ENCODE measurements around the gene ANKRD11.

ANKRD11 gene

GRCh38 chr16:89507214-89507833 lies 17.0 kb upstream of the ANKRD11 start:
- DNase-seq (ENCODE audit: low read depth in 2 of 2) = no peak

DNA sequence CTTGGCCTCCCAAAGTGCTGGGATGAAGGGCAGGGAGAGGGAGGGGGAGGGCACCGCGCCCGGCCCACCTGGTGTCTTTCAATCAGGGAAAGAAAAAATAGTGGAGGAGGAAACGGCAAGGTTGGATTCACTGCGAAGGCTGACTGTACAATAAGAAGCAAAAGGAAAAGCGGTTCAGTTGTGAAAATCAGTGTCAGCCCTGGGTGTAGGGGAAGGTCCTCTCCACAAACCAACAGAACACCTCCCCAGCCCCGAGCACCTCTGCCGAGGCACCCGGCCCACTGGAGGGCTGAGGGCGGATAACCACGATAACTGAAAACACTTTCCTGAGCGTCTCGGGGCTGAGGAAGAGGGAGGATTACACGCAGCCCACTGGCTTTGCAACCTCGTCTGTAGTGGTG lies 16.4 kb upstream of the ANKRD11 start:
- DNase-seq (ENCODE audit: low read depth in 2 of 2) = peak in 1 of 2 donors; percentile 12

DNA sequence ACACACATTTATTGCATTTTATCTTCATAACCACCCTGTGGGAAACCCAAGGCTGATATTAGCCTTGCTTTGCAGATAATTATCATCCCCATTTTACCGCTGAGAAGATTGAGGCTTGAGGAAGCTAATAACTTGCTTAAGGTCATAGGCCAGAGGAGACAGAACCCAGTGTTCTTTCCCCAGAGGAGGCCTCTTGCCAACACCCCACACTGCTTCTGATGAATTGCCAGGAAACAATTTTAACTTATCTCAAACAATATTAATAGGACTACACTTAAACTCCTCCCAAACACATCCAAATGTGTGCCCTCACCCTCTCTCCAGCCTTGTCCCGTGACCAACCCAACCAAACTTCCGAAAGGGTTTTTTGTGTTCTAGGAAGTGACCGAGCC lies 15.7 kb upstream of the ANKRD11 start:
- DNase-seq (ENCODE audit: low read depth in 2 of 2) = no peak

DNA sequence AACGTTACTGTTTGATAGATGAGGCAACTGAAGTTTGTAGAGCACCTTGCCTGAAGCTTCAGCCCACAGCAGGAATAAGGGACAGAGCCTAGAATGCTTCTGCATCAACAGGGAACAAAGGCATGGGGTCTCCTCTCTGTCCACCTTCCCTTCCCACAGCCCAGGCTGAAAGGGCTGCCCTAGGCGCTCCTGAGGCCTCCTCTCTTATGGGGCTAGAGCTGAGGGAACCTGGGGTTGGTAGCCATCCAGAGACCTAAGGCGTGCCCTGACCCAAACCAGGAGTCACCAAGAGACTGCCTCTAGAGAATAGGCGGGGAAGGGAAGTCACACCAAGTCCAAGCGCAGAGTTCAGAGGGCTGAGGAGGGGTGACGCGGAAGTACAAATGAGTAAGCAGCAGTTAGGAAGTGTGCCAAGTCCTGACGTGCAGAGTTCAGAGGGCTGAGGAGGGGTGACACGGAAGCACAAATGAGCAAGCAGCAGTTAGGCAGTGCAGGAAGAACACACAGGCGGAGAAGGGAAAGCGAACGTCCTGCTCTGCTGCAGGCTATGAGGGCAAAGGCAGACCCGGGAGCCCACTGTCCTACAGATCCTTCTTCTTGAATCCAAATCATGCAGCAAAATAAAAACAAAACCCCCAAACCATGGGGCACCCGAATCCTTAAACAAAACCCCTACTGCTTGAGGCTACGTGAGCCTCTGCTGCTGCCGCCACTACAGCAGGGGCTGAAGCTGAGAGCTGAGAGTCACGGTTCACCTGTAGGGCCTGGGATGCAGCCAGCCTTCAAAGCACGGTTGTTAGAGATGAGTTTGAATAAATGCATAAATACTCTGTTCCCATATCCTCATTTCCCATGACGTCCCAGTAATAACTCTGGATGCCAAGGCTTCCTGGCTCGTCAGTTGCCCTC lies 15.1 kb upstream of the ANKRD11 start:
- peak; percentile 78 to 79 for DNase-seq (ENCODE audit: low read depth in 2 of 2)

DNA sequence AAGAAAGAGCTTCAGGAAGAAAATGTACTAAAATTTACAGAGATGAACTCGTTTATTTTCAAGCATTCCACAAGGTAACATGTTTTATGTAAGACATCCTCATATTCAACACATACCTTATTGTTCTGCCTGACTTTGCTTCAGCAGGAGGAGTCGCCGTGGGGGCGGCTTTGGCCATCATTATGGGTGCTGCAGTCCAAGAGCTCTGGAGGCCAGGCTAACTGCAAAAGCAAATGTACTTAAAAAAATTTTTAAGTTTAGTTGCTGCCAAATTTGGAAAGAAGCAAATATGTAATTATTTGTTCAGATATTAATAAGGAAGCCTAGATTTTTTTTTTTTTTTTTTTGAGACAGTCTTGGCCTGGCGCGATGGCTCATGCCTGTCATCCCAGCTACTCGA lies 13.7 kb upstream of the ANKRD11 start:
- DNase-seq (ENCODE audit: low read depth in 2 of 2) = no peak

DNA sequence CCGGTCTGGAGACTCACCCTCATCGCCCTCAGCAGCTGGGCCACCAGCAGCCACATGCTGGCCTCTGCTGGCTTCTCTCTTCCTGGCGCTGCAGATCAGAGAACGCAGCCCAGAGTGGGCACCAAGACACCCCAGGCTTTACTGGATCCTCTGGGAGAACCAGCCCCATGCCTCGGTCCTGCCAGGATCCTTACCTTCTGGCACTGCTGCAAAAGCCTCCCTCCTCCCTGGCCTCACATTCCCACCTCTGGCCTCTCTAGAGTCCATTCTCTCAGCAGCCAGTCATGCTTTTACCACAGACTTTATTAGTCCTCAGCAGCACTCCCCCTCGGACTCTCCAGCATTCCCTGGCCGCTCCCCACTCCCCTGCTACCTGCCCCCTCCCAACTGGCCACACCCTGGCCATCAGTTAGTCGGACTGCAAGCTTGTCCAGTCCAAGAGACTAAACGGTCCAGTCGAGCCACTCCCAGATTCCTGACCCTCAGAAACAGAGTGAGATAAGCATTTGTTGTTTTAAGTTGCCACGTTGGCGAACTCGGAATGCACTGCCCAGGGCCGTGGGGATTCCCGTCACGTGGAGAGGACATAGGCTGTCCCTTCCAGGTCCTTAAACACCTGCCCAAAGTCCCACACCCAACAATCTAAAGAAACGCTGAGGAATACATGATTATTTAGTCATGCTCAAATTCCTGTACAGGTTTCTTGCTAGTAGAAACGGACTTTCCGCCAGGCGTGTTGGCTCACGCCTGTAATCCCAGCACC lies 11.9 kb upstream of the ANKRD11 start:
- no peak for DNase-seq (ENCODE audit: low read depth in 2 of 2)

- DNase-seq (ENCODE audit: low read depth in 2 of 2) = no peak
Observed at GRCh38 chr16:89499767-89500166, 9.4 kb upstream of the ANKRD11 start.

- DNase-seq (ENCODE audit: low read depth in 2 of 2) = no peak
Observed at GRCh38 chr16:89498839-89499238, 8.5 kb upstream of the ANKRD11 start.

- DNase-seq (ENCODE audit: low read depth in 2 of 2) = no peak
Observed at GRCh38 chr16:89495121-89495520, 4.8 kb upstream of the ANKRD11 start.

- DNase-seq (ENCODE audit: low read depth in 2 of 2) = no peak
Observed at GRCh38 chr16:89493776-89494175, 3.4 kb upstream of the ANKRD11 start.

DNA sequence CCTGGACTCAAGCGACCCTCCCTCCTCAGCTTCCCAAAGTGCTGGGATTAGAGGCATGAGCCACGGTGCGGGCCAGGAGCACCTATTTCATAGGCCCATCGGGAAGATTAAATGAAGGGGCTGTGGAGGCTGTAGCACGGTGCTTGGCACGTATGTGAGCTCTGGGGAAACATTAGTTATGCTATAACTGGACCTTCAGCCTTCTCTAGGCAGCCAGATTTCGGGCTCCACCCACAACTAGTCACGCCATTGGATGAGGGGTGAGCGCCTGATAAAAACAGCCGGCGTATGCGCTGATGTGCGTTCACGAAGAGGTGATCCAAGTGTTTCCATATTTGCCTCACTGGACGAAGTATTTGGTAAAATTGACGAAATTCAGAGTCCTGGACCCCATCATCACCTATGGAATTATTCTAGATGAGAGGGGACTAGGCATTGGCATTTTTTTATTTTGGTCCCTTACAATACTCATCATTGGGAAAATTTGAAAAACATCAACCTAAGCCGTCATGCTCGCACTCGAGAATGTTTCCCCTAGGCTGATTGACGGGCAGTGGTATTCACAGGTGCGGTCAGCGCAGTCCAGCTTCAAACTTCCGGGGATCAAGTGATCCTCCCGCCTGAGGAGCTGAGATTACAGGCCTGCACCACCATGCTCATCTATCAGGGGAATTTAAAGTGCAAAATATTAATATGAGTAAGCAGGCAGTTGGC lies 1.8 kb upstream of the ANKRD11 start:
- no peak for DNase-seq (ENCODE audit: low read depth in 2 of 2)

DNA sequence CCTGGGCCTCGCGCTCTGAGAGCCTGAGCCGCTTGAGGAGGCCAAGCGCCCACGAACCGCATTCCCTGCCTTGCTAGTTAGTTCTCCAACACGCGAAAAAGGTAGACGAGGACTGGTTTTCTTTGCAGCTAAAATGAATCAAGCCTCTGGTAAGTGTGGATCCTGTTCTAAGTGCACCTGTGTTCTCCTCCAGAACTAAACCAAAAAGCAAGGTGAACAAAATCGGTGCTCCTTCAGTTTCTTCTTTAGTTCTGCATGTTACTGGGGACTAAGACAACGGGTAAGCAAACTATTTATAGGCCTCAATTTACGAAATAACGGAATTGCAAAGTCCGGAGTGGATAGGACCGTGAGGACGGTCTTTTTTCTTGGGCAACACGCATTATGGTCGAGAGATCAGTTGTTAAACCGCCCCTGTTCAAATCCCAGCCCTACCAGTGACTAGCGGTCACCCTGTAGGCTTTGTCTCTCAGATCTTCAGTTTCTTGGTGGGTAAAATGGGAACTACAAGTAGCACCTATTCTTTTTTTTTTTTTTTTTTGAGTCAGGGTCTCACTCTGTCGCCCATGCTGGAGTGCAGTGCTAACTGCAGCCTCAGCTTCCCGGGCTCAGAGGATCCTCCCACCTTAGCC lies 993 bp upstream of the ANKRD11 start:
- no peak for DNase-seq (ENCODE audit: low read depth in 2 of 2)

- no peak for DNase-seq (ENCODE audit: low read depth in 2 of 2)
Observed at GRCh38 chr16:89489898-89490438, 393 bp downstream of the ANKRD11 start.

- peak; percentile 71 to 72 for DNase-seq (ENCODE audit: low read depth in 2 of 2)
Observed at GRCh38 chr16:89489040-89489897, 1.1 kb downstream of the ANKRD11 start.

DNA sequence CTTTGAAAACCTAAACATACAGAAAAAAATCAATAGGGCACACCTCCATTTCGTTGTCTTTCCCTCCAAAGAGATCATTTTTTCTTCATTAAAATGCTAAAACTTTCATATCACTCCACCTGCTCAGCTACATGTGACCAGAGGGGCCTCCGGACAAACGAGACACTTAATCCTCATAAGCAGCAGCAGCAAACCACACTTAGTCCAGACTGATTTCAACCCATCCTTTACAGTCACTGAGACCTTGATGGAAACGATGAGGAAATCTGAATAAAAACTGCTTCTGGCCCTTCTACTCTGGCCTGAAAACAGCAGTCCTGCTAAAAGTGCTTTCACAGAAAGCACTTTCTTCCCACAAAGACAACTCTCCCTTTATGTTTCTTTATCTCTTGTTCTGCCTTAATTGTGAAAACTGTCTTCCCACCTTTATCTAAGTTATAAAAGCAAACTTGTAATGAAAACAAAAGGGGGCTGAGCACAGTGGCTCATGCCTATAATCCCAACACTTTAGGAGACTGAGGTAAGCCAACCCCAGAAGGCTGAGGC lies 4.6 kb downstream of the ANKRD11 start:
- DNase-seq (ENCODE audit: low read depth in 2 of 2) = no peak

DNA sequence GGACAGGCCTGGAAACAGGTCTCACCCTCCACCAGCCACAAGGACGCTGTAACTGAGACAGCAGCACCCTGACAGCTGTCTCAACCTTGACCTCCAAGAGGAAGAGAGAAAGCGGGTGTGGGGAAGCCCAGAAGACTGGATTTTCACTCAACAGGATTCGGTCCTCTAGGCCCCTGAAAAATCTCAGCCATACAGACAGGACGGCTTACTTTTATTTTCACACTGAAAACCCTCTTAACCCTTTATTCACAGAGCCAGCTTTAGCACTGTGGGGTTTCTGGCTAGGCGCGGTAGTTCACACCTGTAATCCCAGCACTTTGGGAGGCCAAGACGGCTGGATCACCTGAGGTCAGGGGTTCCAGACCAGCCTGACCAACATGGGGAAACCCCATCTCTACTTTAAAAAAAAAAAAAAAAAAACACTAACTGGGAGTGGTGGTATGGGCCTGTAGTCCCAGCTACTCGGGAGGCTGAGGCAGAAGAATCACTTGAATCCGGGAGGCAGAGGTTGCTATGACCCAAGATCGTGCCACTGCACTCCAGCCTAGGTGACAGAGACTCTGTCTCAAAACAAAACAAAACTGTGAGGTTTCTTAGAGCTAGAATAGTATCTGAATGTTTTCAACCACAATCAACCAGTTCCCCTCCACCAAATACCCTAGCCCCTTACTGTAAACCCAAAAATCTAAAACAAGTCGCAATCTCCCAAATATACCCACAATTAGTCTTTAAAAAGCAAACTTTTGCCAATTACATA lies 5.3 kb downstream of the ANKRD11 start:
- no peak for DNase-seq (ENCODE audit: low read depth in 2 of 2)

- DNase-seq (ENCODE audit: low read depth in 2 of 2) = no peak
Observed at GRCh38 chr16:89484041-89484501, 6.3 kb downstream of the ANKRD11 start.

DNA sequence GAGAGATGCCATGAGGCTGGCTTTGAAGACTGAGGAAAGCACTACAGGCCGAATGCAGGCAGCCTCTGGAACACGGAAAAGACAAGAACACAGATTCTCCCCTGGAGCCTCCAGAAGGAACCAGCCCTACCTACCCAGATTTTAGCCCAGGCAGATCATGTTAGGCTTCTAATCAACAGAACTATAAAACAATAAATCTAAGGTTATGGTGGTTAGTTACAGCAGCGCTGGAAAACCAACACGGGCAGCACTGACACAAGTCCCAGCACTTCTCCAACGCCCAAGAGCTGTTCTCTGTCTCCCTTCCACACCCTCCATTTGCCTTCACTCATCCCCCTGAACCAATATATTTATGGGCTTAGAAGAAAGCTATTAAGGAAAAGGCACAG lies 7.5 kb downstream of the ANKRD11 start:
- no peak for DNase-seq (ENCODE audit: low read depth in 2 of 2)

Measured in stimulated activated CD8-positive, alpha-beta memory T cell treated with anti-CD3 and anti-CD28 coated beads, Interleukin-15, amount 100 ng/mL, for 48 hours (primary cell).